ENCODE results near the gene COPRS.

DNA sequence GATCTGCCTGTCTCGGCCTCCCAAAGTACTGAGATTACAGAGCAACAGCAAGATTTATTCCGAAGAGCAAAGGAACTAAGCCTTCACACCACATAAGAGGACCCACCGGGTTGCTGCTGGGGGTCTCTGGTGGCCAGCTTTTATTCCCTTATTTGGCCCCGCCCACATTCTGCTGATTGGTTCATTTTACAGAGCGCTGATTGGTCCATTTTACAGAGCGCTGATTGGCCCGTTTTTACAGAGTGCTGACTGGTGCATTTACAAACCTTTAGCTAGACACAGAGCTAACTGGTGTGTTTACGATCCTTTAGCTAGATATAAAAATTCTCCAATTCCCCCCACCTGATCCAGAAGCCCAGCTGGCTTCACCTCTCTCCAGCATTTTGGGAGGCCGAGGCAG, 26.3 kb downstream of the COPRS start:
- TF ChIP-seq, protein P1, sequence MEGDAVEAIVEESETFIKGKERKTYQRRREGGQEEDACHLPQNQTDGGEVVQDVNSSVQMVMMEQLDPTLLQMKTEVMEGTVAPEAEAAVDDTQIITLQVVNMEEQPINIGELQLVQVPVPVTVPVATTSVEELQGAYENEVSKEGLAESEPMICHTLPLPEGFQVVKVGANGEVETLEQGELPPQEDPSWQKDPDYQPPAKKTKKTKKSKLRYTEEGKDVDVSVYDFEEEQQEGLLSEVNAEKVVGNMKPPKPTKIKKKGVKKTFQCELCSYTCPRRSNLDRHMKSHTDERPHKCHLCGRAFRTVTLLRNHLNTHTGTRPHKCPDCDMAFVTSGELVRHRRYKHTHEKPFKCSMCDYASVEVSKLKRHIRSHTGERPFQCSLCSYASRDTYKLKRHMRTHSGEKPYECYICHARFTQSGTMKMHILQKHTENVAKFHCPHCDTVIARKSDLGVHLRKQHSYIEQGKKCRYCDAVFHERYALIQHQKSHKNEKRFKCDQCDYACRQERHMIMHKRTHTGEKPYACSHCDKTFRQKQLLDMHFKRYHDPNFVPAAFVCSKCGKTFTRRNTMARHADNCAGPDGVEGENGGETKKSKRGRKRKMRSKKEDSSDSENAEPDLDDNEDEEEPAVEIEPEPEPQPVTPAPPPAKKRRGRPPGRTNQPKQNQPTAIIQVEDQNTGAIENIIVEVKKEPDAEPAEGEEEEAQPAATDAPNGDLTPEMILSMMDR (conservative IDR thresholded peaks at IDR 0.05; ENCODE audit: low read depth in 2 of 2), result no peak
- TF ChIP-seq REST (IDR thresholded peaks at IDR 0.05; ENCODE audit: unreplicated experiment), result no peak
- TF ChIP-seq JUNB (IDR thresholded peaks at IDR 0.05; ENCODE audit: unreplicated experiment), result no peak
- no peak for TF ChIP-seq POLR2AphosphoS5 (IDR thresholded peaks at IDR 0.05; ENCODE audit: low read depth)
- TF ChIP-seq EZH2 (IDR thresholded peaks at IDR 0.05; ENCODE audit: low read depth, unreplicated experiment), result no peak
- TF ChIP-seq, protein P2, sequence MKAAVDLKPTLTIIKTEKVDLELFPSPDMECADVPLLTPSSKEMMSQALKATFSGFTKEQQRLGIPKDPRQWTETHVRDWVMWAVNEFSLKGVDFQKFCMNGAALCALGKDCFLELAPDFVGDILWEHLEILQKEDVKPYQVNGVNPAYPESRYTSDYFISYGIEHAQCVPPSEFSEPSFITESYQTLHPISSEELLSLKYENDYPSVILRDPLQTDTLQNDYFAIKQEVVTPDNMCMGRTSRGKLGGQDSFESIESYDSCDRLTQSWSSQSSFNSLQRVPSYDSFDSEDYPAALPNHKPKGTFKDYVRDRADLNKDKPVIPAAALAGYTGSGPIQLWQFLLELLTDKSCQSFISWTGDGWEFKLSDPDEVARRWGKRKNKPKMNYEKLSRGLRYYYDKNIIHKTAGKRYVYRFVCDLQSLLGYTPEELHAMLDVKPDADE (IDR thresholded peaks at IDR 0.05), result no peak
- TF ChIP-seq CREB1 (CRISPR knock-in tag; IDR thresholded peaks at IDR 0.05; ENCODE audit: low read depth), result no peak
- no peak for TF ChIP-seq EZH2phosphoT487 (IDR thresholded peaks at IDR 0.05; ENCODE audit: unreplicated experiment)
- no peak for TF ChIP-seq NANOG (IDR thresholded peaks at IDR 0.05; ENCODE audit: borderline replicate concordance)
- no peak for TF ChIP-seq ZNF114 (CRISPR knock-in tag; IDR thresholded peaks at IDR 0.05)

All from GM23338 (cell line).